AG10803 (cell line): ENCODE data around the gene SYNGR2.

Source experiments
- DNase-seq: peaks from one replicate; pipeline ENCODE4 v3.0.0; 2010; ENCODE audit warnings: low read depth
- H3K4me3 ChIP-seq: 2 replicates; pipeline ENCODE4 v1.5.1; 2011; ENCODE audit warnings: mild to moderate bottlenecking, low read length, control low read depth
- CTCF ChIP-seq: conservative IDR thresholded peaks from 2 replicates; pipeline ENCODE4 v1.5.1; 2011; ENCODE audit warnings: mild to moderate bottlenecking, low read length, control low read depth, inconsistent platforms

SYNGR2 gene

GRCh38 chr17:78126895-78127238, 41.5 kb upstream of the SYNGR2 start:
- TF ChIP-seq CTCF: no peak
- no peak overlapping the region for H3K4me3 ChIP-seq
- no peak for DNase-seq

GRCh38 chr17:78127239-78127887, 41.0 kb upstream of the SYNGR2 start:
- no peak for TF ChIP-seq CTCF
- no peak overlapping the region for H3K4me3 ChIP-seq
- DNase-seq: no peak

- DNase-seq: no peak
- no peak for TF ChIP-seq CTCF
These were observed 40.4 kb upstream of the SYNGR2 start for GRCh38 chr17:78127888-78128550.

GRCh38 chr17:78128551-78129350, 39.6 kb upstream of the SYNGR2 start, which contains the start of gene TMC6:
TMC6 (minus strand) TSS chr17:78128755; CDS start chr17:78126832, 1,923 bp downstream.
- DNase-seq: no peak
- peak within 1 kb of the TSS; percentile 36 for H3K4me3 ChIP-seq
- no peak for TF ChIP-seq CTCF

More at GRCh38 chr17:78127888-78128550, 40.4 kb upstream of the SYNGR2 start:
- H3K4me3 ChIP-seq: peak overlapping the region; percentile 22

GRCh38 chr17:78129351-78130089, 38.9 kb upstream of the SYNGR2 start:
- H3K4me3 ChIP-seq: no peak overlapping the region
- no peak for TF ChIP-seq CTCF
- DNase-seq: no peak

- no peak overlapping the region for H3K4me3 ChIP-seq
- no peak for TF ChIP-seq CTCF
- no peak for DNase-seq
These were observed 38.3 kb upstream of the SYNGR2 start for GRCh38 chr17:78130090-78130436.
